NCI-H1436 treated with DMSO at 0.1 percent for 48 hours (cell line): Measurements from ENCODE around the gene ERBIN.

ENCODE experiments used
- DNase-seq: peaks from one replicate; lab custom pipeline; 2025; lab: John Stamatoyannopoulos, UW

ERBIN gene

DNA sequence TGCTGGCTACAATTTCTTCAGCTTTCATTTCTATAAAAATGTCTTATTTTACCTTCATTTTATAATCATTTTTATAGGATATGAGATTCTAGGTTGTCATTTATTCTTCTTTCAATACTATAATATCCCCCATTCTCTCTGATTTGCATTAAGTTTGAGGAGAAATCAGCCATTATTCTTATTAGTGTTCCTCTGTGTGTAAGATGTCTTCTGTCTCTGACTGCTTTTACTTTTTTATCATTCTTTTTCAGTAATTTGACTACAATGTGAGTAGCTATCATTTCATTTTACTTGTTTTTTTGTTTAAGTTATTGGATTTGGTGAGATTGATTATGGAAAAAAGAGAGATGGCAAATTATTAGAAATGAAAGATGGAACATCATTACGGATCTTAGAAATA lies 204.1 kb downstream of the ERBIN start:
- no peak for DNase-seq
